WI38 (cell line): ENCODE data around the gene CDC6.

ENCODE experiments used
- H3K4me3 ChIP-seq: 2 replicates; pipeline ENCODE4 v1.5.1; 2011; ENCODE audit warnings: low read depth, mild to moderate bottlenecking, control low read depth, low read length
- CTCF ChIP-seq: IDR thresholded peaks from 2 replicates; pipeline ENCODE4 v1.5.1; 2012; ENCODE audit warnings: low read depth, mild to moderate bottlenecking, control low read depth, low read length

CDC6 gene

GRCh38 chr17:40335620-40336019, 47.9 kb downstream of the CDC6 start:
- no peak for TF ChIP-seq CTCF
- no peak overlapping the region for H3K4me3 ChIP-seq

- H3K4me3 ChIP-seq, result no peak overlapping the region
- no peak for TF ChIP-seq CTCF
Observed at GRCh38 chr17:40337351-40337750, 49.7 kb downstream of the CDC6 start.

- TF ChIP-seq CTCF, result no peak
- no peak overlapping the region for H3K4me3 ChIP-seq
Observed at GRCh38 chr17:40338058-40338457, 50.4 kb downstream of the CDC6 start.

GRCh38 chr17:40338941-40339649, 51.4 kb downstream of the CDC6 start:
- TF ChIP-seq CTCF, result no peak
- H3K4me3 ChIP-seq, result no peak overlapping the region

GRCh38 chr17:40340327-40340726, 52.6 kb downstream of the CDC6 start:
- H3K4me3 ChIP-seq, result no peak overlapping the region
- TF ChIP-seq CTCF, result no peak

- TF ChIP-seq CTCF, result no peak
- peak overlapping the region; percentile 69 for H3K4me3 ChIP-seq
Observed at GRCh38 chr17:40340880-40341807, 53.5 kb downstream of the CDC6 start.

- TF ChIP-seq CTCF, result no peak
- peak overlapping the region; percentile 69 for H3K4me3 ChIP-seq
Observed at GRCh38 chr17:40341808-40342503, 54.3 kb downstream of the CDC6 start.
